HL-60 (cell line): Measurements from ENCODE around the gene ACTR5.

Experiments used
- CTCF ChIP-seq: IDR thresholded peaks from one replicate; pipeline ENCODE4 v1.5.1; 2011; ENCODE audit warnings: low read length, control low read depth, inconsistent platforms; ENCODE audit not compliant: insufficient read depth
- GABPA ChIP-seq: IDR thresholded peaks from 2 replicates; pipeline ENCODE4 v1.6.1; 2012; ENCODE audit warnings: low read depth
- POLR2AphosphoS5 ChIP-seq: IDR thresholded peaks from 2 replicates; pipeline ENCODE4 v1.6.1; 2012; ENCODE audit warnings: low read depth

DNA sequence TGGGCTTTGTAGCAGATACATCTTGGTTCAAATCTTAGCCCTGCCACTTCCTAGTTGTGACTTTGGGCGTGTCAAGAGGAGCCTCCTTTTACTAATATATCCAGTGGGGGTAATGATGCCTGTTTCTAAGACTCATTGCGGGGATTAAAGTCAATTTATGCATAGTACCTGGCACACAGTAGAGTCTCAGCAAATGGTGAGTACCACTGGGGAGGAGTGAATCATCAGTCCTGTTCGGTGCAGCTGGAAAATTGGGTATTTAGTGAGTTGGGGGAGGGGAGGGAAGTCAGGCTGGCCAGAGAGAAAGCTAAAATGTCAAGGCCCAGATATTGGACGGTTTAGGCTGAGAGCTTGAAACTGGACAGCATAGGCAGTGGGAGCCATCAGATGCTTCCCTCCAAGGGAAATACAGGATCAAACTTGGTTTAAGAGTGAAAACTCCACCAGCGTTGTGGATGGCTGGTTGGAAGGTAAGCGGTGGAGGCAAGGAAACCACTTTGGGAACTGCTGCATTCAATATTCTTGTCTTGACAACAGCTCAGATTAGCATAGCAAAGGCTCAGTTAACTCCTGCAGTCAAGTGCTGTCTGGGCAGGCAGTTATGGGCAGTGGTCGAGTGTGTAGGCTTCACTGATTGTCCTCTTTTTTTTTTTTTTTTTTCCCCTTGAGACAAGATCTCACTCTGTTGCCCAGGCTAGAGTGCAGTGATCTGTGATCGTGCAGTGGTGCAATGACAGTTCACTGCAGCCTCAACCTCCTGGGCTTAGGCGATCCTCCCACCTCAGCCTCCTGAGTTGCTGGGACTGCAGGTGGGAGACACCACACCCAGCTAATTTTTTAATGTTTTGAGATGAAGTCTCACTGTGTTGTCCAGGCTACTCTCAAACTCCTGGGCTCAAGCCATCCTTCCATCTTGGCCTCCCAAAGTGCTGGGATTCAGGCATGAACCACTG, 70.1 kb downstream of the ACTR5 start:
- TF ChIP-seq POLR2AphosphoS5 (no peak), CTCF (no peak), GABPA (no peak)
